K562 (cell line): ENCODE results near the gene AHI1.

ENCODE experiments used
- NCOR1 ChIP-seq: fragments of 450-650 bp; IDR thresholded peaks from 2 replicates; pipeline ENCODE4 v1.6.1; 2016; ENCODE audit warnings: mild to moderate bottlenecking, moderate library complexity
- NFRKB ChIP-seq: fragments of 450-650 bp; IDR thresholded peaks from 2 replicates; pipeline ENCODE4 v1.6.1; 2016; ENCODE audit warnings: low read depth
- POLR2A ChIP-seq: fragments of 450-650 bp; conservative IDR thresholded peaks from 2 replicates; pipeline ENCODE4 v1.6.1; 2016
- RERE ChIP-seq: sonication (generic); formaldehyde crosslinking; IDR thresholded peaks from 2 replicates; pipeline ENCODE4 v1.8.0; 2023; ENCODE audit warnings: missing genetic modification reagents, mild to moderate bottlenecking, borderline replicate concordance
- RFX1 ChIP-seq: fragments of 450-650 bp; IDR thresholded peaks from 2 replicates; pipeline ENCODE4 v1.6.1; 2016; ENCODE audit warnings: mild to moderate bottlenecking, moderate library complexity
- RFX5 ChIP-seq: IDR thresholded peaks from 2 replicates; pipeline ENCODE4 v1.6.1; 2011; ENCODE audit warnings: low read depth, mild to moderate bottlenecking, improper control_type of control experiment, low read length
- SP1 ChIP-seq: sonication (generic); formaldehyde crosslinking; IDR thresholded peaks from 2 replicates; pipeline ENCODE4 v1.8.1; 2022; ENCODE audit warnings: mild to moderate bottlenecking, missing genetic modification reagents

DNA sequence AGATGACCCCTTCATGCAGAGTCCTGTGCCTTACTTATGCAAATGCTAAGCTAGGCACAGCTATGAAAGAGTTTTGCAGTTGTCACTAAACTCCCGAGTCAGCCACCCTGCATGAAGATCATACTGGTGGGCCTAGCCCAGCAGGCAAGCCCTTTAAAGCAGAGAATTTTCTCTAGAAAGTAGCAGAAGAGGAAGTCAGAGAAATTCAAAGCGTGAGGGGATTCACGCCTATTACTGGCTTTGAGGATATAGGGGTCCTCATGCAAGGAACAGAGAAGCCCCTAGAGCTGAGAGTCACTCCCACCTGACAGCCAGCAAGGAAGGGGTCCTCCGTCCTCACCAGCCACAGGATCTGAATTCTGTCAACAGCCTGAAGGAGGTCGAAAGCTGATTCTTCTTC, 261.8 kb downstream of the AHI1 start:
- TF ChIP-seq RFX5 = no peak
- TF ChIP-seq NCOR1 = no peak
- no peak for TF ChIP-seq POLR2A
- TF ChIP-seq RERE (CRISPR knock-in tag) = no peak
- TF ChIP-seq SP1 (CRISPR knock-in tag) = no peak
- TF ChIP-seq RFX1 = no peak
- no peak for TF ChIP-seq NFRKB
